Smooth muscle cell of the brain vasculature (primary cell): Measurements from ENCODE around the gene MCTS1.
A peak's percentile ranks its signal among the peaks of the same experiment; 100 is the strongest.
"Not testable (repeated sequence)": the region's sequence is repeated elsewhere in the genome, so short reads cannot be mapped to it uniquely, and the experiment has no call there.

Experiments used
- DNase-seq: peaks from one replicate; pipeline ENCODE4 v3.0.0-alpha.2; 2012; ENCODE audit warnings: low read depth, low spot score

MCTS1 gene, protein sequence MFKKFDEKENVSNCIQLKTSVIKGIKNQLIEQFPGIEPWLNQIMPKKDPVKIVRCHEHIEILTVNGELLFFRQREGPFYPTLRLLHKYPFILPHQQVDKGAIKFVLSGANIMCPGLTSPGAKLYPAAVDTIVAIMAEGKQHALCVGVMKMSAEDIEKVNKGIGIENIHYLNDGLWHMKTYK

DNA sequence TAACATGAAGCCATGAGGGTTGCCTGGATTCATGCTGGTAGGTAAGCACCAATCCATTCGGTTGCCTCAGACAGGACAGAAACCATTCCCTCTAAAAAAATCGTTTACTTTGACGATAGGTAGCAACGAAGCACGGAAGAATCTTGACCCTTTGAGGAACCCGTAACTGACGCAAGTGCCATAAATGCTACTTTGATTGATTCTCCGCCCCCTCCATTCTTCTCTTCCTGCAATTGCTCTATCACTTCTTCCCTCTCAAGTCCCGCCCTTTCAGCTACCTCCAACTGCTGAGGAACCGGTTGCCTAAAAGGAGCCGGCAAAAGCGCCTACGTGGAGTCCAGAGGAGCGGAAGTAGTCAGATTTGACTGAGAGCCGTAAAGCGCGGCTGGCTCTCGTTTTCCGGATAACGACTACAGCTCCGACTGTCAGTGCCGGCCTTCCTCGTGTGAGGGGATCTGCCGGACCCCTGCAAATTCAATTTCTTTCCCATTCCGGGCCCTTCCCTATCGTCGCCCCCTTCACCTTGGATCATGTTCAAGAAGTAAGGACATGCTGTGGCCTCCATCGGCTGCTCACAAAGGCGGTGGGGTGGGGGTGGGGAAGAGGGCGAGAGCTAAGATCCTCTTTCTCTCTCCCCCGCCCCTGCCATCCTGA is at the start of gene MCTS1:
Gene MCTS1 (plus strand): TSS at position 395 of the 654 bp plus-strand sequence. CDS start 136 bp downstream, at position 531.
- DNase-seq = peak; percentile 81

DNA sequence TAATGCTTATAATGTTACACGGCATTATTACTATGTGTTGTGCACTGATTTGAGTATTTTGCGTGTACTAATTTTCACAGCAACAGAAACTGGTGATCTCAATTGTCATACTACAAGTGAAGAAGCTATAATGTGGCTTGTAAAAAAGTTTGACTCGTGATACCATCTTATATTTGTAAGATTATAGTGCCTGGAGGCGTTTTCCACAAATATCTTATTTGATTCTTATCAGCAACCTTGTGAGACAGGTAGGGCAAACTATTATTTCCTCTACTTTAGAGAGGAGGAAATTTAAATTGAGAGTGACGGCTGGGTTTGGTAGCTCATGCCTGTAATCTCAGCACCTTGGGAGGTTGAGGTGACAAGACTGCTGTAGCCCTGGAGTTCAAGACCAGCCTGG is 47.6 kb upstream of the MCTS1 start:
- no peak for DNase-seq

DNA sequence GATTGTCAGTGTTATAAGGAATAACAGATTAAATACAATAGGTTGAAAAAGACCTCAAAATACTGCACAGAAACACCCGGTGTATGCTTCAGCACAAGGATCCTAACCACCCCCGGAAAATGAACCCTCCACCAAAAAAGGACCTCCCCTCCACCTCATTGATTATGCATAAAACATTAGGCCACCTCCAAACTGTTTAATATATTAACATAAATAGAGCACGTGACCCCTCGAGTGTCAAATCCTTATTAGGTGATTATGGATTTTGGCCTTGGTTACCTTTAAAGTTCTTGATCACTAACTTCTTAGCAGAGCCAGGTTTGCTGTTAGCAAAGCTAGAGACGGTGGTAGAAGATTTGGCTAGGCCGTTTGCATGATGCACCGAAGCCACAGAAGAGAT is 44.1 kb upstream of the MCTS1 start:
- DNase-seq = no peak

DNA sequence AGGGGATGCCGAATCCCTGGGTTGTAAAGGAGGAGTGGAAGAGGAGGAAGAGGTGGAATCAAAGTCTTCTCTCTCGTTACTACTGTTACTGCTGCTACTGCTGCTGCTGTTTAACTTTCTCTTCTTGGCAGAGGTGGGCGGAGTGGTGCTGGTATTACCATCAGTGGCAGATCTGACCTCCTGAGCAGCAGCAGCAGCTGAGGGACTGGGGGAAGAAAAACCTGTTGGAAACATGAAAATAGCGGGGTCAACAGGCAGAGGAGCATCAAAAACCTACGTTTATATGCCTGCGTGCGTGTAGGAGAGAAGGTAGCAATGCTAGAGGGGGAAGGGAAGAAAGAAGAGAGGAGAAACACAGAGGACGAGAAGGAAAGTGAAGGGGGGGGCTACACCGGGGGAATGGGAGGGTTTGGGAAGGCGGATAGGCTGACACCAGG is 43.5 kb upstream of the MCTS1 start:
- DNase-seq = peak; percentile 2

DNA sequence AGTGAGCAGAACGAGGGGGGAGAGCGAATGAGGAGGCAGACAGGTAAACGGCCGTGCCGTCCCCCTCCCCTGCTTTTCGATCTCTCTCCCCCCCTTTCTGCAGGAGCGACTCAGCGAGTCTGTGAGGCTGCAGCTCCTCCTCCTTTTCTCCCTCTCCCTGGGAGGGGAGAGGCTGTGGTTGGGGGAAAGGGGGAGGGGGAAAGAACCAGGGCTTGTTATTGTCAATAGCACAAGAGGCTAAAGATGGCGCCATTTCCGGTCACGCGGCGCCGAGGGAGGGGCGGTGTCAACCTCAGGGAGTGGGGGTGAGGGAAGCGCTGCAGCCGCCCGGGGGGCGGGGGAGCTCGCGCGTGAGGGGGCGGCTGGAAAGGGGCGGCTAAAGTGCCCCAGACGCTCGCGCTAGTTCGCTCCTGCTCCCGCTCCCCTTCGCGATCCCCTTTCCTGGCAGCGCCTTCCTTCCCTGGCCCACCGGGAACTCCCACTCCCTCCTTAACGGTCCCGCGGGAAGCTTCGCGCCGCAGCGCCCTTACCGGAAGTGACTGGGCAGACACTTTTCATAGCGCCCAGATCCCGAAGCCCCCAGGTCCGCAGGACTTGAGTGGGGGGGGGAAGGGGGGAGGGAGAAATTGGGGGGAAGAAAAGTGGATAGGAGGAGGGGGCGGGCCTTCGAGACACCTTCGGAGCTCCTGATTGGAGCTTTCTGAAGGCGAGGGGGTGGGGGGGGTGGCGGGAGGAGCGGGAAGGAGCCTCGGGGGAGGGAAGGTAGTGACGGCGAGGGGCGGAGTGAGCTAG is 42.9 kb upstream of the MCTS1 start, which contains the start of gene CUL4B:
Gene CUL4B (minus strand): TSS at position 121 of the 792 bp plus-strand sequence. CDS start 324 bp downstream, outside the sequence.
- peak; percentile 84 for DNase-seq

DNA sequence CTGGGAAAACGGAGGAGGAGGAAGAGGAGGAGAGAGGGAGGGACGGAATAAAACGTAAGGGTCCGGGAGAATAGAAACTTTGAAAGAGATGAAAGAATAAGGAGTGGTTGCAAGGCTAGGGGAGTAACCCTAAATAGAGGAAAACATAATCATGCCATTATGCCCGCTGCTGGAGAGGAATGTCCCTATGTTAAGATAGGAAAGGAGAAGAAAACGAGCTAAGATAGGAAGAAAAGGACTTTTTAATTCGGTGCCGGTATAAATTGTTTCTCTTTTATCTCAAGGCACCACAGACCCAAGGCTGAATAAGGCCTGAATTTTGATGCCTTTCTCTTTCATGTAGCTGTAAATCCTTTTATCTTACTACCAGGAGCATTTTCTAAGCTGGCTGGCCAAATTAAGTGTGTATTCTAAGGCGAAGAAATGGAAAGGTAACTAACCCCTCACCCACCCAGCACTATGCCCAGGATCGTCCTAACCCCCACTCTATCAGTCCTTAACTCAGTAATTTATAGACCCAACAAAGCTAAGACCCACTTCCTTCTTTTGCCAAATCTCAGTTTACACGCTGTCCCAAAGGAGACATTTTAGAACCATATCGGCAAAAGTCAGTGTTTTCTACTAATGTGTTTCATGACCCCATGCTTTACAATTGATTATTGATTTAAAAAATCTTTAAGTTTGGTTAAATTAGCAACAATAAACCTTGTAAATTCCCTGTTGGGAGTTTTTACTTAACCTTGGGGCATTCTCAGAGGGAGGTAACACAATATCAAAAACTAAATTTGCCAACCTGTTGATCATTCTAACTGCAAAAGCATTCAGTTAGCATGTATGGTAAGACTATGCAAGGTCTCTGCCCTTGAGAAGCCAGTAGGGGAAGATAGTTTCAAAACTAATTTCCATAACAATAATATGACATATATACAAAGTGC is 42.0 kb upstream of the MCTS1 start:
- DNase-seq = no peak

DNA sequence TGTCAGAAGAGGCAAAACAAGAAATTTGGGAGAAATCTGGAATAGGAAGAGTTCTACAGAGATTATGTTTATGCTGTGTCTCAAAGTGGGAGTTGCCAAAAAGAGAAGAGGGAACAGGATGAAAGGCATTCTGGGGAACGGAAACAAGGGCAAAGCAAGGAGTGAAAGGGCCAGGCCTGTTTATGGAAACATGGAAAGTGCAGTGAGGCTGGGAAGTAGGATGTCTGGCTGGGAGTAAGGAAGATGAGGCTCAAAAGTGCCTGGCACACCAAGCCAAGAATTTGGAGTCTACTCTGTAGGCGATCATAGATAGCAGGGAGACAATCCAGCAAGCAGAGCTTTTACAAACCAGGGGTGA is 41.4 kb upstream of the MCTS1 start:
- DNase-seq = no peak

DNA sequence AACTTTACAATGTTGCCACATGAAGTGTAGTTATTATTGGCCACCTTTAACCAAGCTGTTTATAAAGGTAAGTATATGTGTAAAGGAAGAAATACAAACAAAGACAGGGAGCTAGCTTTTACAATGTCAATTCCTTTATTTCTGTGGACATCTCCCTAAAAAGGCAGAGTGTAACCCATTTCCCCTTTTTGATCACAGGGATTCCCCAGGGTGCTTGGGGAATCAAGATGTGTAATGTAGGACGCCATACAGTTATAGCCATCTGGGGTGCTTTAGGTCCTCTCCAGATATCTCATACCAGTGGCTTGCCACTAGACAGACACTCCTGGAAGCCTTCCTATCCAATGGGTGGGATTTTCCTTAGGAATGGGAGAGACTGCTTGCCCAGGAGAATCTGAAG is 39.0 kb upstream of the MCTS1 start:
- no peak for DNase-seq

DNA sequence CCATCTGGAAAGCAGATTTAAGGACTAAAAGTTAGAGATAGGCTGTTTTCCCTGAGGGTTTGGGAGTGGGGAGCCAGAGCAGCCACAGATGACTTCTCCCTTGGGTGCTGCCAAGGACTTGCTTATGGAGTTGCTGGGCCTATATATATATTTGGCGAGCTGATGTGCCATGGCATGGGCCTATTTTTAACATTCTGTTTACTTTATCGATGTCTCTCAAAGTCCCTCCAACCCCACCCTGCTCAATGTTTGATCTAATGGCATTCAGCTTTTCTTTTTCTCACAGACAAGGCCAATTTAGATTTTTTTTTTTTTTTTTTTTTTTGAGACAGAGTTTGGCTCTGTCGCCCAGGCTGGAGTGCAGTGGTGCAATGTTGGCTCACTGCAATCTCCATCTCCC is 37.1 kb upstream of the MCTS1 start:
- DNase-seq = no peak

DNA sequence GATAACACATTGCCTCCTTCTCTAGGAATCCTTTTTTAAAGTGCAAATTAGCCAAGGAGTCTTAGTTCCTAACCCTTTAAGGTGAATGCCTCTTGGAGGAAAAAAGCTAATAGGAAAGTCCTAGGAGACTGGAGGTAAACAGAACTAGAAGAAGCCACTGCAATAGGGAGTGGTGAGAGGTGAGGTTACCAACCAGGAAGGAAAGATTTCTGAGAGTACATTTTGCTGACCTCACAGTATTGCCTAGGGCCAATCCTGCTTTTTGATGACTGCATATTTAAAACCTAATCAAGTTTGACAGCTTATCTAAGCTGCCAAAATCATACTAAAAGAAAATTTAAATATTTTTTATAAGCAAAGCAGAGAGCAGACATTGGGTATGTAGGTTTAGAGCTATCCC is 35.9 kb upstream of the MCTS1 start:
- DNase-seq = no peak

DNA sequence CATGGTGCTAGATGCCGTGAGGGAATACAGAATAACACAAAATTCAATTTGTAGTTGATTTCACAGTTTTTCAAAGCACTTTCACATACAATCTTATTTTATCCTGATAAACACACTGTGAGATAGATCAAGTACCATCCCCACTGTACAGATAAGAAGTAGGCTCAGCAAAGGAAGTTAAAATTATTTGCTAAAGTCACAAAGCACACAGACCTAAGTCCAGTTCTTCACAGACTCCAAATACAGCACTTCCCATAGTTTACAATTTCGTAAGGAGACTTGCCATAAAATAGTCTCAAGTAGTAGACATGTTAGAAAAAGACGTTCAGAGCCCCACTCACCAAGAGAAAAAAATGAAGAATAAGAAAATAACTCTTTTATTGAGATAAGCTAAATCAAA is 35.3 kb upstream of the MCTS1 start:
- no peak for DNase-seq

DNA sequence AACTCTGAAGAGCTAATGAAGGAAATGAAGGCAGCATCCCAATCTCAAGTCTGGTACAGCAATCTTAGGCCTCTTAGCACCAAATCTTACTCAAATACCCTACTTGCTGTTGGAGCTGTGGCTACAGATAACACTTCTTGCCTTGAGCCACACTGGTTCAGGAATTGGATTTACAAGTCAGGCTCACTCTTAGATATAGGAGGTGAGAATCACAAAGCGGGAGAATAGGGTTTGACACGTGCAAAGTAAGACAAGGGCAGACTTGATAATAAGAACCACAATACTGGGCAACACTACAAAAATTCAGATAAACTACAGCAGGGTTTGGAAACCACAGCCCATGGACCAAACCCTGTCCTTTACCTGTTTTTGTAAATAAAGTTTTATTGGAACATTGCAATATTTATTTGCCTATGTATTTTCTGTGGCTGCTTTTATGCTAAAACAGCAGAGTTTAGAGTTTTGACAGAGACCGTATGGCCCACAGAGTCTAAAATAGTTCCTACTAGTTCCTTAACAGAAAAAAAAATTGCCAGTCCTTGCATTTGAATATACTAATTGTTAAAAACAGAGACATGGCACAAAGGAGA is 33.8 kb upstream of the MCTS1 start:
- DNase-seq = no peak

DNA sequence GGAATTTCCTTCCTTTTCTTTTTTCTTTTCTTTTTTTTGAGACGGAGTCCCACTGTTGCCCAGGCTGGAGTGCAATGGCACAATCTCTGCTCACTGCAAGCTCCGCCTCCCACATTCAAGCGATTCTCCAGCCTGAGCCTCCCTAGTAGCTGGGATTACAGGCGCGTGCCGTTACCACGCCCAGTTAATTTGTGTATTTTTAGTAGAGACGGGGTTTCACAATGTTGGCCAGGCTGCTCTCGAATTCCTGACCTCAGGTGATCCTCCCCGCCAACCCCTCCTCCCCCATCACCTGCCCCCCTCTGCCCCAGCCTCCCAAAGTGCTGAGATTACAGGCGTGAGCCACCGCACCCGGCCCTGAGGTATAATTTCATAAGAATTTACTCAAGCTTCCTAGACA is 30.1 kb upstream of the MCTS1 start:
- DNase-seq = not testable (repeated sequence)

DNA sequence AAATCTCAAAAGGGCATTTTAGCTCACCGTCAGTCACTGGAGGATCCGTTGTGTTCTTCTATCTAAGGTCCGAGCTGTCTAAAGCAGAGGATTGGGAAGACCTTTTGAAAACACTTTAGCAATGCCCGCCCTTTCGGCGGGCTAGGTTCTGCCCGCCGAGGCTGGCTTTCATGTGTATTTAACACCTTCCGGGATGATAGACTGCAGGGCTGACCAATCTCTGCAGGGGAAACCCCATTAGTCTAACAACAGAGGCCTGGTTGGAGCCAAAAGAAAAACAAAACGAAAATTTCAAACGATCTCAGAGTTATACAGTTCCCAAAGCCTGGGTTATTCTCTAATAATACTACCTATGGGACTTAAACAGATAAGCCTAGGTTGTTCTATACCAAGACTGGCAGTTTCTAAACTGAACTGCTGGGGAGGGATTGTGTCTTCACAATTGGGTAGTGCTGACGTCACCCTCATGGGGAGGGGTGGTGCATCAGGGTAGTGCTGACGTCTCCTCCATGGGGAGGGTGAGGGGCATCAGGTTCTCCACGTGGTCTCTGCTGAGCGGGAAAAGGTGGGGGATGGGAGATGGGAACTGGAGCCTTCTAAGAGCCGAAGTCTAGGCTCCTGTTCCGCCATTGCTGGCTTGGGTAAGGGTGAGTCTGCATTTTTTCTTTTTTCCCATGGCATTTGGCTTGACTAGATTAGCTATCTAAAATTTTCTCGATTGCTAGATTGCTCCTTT is 28.4 kb upstream of the MCTS1 start:
- DNase-seq = no peak

DNA sequence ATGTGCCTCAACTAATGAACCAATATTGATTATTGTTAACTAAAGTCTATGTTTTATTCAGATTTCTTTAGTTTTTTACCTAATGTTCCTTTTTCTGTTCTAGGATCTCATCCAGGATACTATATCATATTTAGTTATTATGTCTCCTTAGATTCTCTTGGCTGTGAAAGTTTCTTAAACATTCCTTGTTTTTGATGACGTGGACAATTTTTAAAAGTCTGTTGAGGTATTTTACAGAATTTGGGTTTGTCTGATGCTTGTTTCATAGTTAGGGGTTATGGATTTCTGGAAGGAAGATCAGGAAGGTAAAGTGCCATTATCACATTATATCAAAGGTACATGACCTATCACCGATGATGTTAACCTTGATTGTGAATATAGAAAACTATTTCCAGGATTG is 18.2 kb upstream of the MCTS1 start:
- DNase-seq = no peak

DNA sequence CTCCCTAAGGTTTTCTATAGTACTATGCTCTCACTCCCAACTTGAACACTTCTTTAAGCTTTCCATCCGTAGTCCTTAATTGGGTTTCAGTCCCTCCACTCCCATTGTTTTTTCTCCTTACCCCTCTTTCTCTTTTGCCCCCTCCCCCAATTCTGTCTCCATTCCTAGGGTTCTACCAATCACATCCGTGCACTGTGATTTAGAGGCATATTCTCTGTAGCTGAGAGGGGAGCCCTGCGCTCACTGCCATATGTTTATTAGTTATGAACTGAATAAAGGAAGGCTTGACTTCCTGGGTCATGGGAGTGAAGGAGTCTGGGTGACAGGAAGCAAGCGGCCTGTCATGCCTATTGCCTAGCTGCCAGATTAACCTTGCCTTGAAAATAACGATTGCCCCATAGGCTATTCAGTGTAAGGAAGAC is 471 bp downstream of the MCTS1 start:
- no peak for DNase-seq

DNA sequence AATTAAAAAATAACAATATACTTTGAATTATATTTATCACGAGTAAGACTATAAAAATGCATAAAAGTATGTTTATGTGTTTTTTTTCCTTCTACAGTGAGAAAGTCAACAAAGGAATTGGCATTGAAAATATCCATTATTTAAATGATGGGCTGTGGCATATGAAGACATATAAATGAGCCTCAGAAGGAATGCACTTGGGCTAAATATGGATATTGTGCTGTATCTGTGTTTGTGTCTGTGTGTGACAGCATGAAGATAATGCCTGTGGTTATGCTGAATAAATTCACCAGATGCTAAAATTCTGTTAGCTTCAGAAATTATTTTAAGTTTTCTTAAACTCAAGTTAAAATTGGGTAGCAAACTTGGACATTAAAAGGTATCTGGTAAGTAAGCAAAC is 8.2 kb downstream of the MCTS1 start:
- no peak for DNase-seq

DNA sequence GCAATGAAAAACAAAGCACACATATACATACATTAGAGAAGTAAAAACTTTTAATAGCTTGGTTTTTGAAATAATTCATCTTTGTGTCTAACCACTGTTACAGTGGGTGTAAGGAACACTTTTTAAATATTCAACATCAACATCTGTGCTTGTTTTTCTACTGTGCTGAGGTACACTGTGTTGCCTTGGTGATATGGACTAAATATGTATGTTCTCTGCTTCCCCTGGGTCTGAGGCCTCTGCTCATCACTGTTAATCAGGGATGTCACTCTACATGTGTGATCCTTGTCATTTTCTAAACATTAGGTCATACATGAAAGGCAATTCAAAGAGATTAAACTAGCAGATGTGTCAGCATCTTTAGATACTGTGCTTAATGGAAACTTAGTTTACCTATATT is 10.9 kb downstream of the MCTS1 start:
- DNase-seq = no peak

DNA sequence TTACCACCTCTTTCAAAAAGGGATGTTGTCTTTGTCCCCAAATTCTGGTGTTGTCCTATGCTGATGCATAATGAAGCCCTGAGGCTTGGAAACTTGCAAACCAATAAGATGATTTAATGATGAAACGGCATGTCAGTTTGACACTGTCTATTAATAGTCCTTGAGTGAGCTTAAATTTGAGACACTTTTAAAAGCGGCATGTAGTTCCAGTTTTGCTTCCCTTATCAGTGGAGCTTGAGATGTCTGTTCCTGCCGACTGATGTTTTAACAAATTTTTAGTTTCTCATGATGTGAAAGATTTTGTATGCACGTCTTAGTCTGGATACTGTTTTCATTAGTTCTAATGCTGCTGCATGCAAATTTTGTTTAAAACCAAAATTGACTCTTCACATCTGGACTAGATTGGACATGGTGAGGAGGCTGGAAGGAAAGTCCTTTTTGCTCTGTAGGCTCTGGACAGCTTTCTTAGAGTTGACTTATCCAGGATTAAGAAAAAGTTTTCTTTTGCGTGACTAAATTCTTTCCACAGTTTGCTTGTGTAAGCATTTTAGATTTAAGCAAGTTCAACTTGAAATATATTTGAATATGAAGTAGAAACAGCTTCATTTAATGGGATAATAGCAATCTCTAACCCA is 14.2 kb downstream of the MCTS1 start:
- no peak for DNase-seq

DNA sequence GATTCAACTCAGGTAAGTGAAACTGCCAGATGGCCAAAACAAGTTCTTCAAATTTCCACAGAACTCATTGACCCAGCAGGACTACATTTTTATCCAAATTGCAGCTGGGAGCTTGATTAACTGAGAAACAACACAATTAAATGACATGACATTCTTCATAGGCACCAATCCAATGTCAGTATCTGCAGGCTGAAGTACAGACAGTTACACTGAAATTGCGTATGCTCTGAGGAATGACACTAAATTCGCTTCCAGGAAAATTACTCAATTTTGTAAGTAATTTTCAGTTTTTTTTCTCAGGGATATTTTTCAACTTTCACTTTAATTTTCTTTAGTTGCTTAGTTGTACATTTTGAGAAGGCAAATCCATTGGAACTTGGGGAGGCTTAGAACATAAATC is 21.5 kb downstream of the MCTS1 start:
- no peak for DNase-seq
